Measurements from ENCODE around the gene UBE2S. TPM values are rescaled to one million over a fixed set of nuclear protein-coding genes. Genes with fewer than 3 reads are reported as not detected.

The UBE2S gene
- total RNA-seq, 6 experiments from 2014 or later = 181 to 356 (median 309) TPM

DNA sequence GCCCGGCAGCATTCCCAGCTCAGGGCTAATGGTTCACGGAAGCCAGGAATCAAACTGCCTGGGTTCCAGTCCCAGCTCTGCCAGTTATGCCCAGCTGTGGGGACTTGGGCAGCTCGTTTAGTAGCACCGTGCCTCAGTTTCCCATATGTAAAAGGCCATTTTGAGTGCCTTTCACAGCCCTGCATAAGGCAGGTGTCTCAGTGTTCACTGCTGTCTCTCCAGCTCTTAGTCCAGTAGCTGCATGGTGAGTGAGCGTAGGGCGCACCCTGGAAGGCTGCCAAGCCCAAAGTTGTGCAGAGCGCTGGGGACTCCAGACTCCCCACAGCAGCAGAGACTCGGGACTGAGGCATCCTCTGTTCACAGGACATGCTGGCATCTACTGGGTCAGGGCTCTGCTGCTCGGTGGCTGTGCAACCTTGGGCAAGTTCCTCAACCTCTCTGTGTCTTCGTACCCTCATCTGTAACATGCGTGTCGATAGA is 16.4 kb downstream of the UBE2S start:
- no peak for DNase-seq
- H3K27me3 Mint-ChIP-seq (ENCODE audit: insufficient read depth) = peaks cover 9% of the 10 kb centered on the region
- TF ChIP-seq CTCF (IDR thresholded peaks at IDR 0.05) = no peak
- H3K36me3 Mint-ChIP-seq (ENCODE audit: low read depth) = peaks cover 47% of the 10 kb centered on the region
- H3K4me3 Mint-ChIP-seq = no peak overlapping the region; the same call in 1 of the 2 replicates
- H3K27ac Mint-ChIP-seq = peak overlapping the region; percentile 51
- H3K9me3 Mint-ChIP-seq = peaks cover under 1% of the 10 kb centered on the region; the same call in 1 of the 2 replicates
- H3K4me1 Mint-ChIP-seq (ENCODE audit: low read depth) = peaks cover 38% of the 10 kb centered on the region

DNA sequence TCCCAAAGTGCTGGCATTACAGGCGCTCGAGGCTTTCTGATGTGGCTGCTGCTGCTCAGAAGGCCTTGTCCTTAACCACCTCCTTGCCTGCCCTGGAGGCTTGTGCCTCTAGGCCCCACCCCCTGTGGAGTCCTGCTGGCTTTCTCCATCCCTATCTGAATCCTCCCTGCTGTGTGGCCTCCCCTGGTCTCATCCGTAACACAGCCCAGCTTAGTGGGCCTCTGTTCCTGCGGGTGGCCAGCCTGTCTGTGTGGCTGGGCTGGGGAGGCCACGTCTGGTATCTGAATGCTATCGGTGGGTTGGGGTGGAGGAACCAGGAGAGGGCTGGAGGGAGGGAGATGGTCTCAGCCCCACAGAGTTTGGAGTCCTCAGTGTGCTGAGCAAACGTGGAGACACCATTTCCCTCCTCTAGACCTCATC is 17.1 kb downstream of the UBE2S start:
- Mint-ChIP-seq H3K4me3 (no peak overlapping the region), H3K4me1 (ENCODE audit: low read depth) (peaks cover 38% of the 10 kb centered on the region)

GRCh38 chr19:55389386-55390317 is 17.9 kb downstream of the UBE2S start:
- Mint-ChIP-seq H3K27ac (peak overlapping the region; percentile 63), H3K4me1 (ENCODE audit: low read depth) (peaks cover 42% of the 10 kb centered on the region), H3K27me3 (ENCODE audit: insufficient read depth) (peaks cover 17% of the 10 kb centered on the region), H3K4me3 (peak overlapping the region; percentile 99), H3K36me3 (ENCODE audit: low read depth) (peaks cover 54% of the 10 kb centered on the region), H3K9me3 (peaks cover 7% of the 10 kb centered on the region)
- TF ChIP-seq CTCF (IDR thresholded peaks at IDR 0.05) = no peak
- no peak for DNase-seq

More for the DNA sequence above, 17.1 kb downstream of the UBE2S start:
- H3K36me3 Mint-ChIP-seq (ENCODE audit: low read depth) = peaks cover 54% of the 10 kb centered on the region
- H3K27me3 Mint-ChIP-seq (ENCODE audit: insufficient read depth) = peaks cover 15% of the 10 kb centered on the region
- peaks cover 7% of the 10 kb centered on the region for H3K9me3 Mint-ChIP-seq
- TF ChIP-seq CTCF (IDR thresholded peaks at IDR 0.05) = no peak
- no peak for DNase-seq
- peak overlapping the region; percentile 63 for H3K27ac Mint-ChIP-seq

GRCh38 chr19:55387736-55388497 is 19.7 kb downstream of the UBE2S start:
- DNase-seq = no peak
- H3K9me3 Mint-ChIP-seq = peaks cover 7% of the 10 kb centered on the region
- H3K4me3 Mint-ChIP-seq = peak overlapping the region; percentile 99
- H3K27ac Mint-ChIP-seq = peak overlapping the region; percentile 95
- H3K4me1 Mint-ChIP-seq (ENCODE audit: low read depth) = peaks cover 45% of the 10 kb centered on the region
- peaks cover 17% of the 10 kb centered on the region for H3K27me3 Mint-ChIP-seq (ENCODE audit: insufficient read depth)
- TF ChIP-seq CTCF (IDR thresholded peaks at IDR 0.05) = no peak
- peaks cover 54% of the 10 kb centered on the region for H3K36me3 Mint-ChIP-seq (ENCODE audit: low read depth)

DNA sequence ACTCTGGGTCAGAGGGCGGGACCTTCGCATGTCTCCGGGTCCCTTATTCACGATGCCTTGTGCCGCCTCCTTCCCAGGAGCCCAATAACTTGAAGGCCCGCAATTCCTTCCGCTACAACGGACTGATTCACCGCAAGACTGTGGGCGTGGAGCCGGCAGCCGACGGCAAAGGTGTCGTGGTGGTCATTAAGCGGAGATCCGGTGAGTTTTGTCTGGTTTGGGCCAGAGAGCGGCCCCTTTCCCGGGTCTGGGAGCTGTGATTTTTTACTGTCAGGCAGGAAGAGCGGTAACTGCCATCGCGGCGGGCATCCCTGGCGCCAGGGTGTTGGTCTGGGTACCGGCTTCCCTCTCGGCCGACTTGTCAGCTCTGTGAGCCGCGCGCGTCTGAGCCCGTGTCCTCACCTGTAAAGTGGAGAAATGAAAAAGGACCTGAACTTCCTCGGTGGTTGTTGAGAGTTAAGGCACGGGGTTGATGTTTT is 21.1 kb downstream of the UBE2S start:
- DNase-seq = no peak
- H3K27me3 Mint-ChIP-seq (ENCODE audit: insufficient read depth) = peaks cover 12% of the 10 kb centered on the region
- peaks cover 42% of the 10 kb centered on the region for H3K4me1 Mint-ChIP-seq (ENCODE audit: low read depth)
- H3K36me3 Mint-ChIP-seq (ENCODE audit: low read depth) = peaks cover 47% of the 10 kb centered on the region
- H3K4me3 Mint-ChIP-seq = peak overlapping the region; percentile 99
- H3K9me3 Mint-ChIP-seq = peaks cover 7% of the 10 kb centered on the region
- peak overlapping the region; percentile 95 for H3K27ac Mint-ChIP-seq
- no peak for TF ChIP-seq CTCF (IDR thresholded peaks at IDR 0.05)
